ENCODE measurements around the gene CHMP1B.

Gene CHMP1B

GRCh38 chr18:11821208-11821607 is 30.0 kb upstream of the CHMP1B start:
- DNase-seq (ENCODE audit: extremely low spot score): no peak
- TF ChIP-seq SUZ12 (IDR thresholded peaks at IDR 0.05) (no peak), SP1 (IDR thresholded peaks at IDR 0.05) (no peak), ELF4 (IDR thresholded peaks at IDR 0.05) (no peak), LEF1 (IDR thresholded peaks at IDR 0.05; ENCODE audit: borderline replicate concordance) (no peak), HDGF (IDR thresholded peaks at IDR 0.05; ENCODE audit: borderline replicate concordance) (no peak), NFRKB (IDR thresholded peaks at IDR 0.05) (no peak), TARDBP (IDR thresholded peaks at IDR 0.05) (no peak), ZNF384 (IDR thresholded peaks at IDR 0.05) (no peak), L3MBTL2 (conservative IDR thresholded peaks at IDR 0.05) (no peak), FOXA1 (IDR thresholded peaks at IDR 0.05) (no peak), CTBP1 (IDR thresholded peaks at IDR 0.05; ENCODE audit: borderline replicate concordance) (no peak)
- CTCF ChIA-PET: no interaction called here
- POLR2A ChIA-PET: no interaction called here

GRCh38 chr18:11821643-11822237 is 29.5 kb upstream of the CHMP1B start:
- CTCF ChIA-PET: no interaction called here
- TF ChIP-seq SP1 (IDR thresholded peaks at IDR 0.05) (no peak), LEF1 (IDR thresholded peaks at IDR 0.05; ENCODE audit: borderline replicate concordance) (no peak), FOXA1 (IDR thresholded peaks at IDR 0.05) (no peak), ZNF384 (IDR thresholded peaks at IDR 0.05) (no peak), SUZ12 (IDR thresholded peaks at IDR 0.05) (no peak), FOXM1 (IDR thresholded peaks at IDR 0.05; ENCODE audit: borderline replicate concordance) (no peak), NFRKB (IDR thresholded peaks at IDR 0.05) (no peak), TARDBP (IDR thresholded peaks at IDR 0.05) (no peak), L3MBTL2 (conservative IDR thresholded peaks at IDR 0.05) (no peak), HDGF (IDR thresholded peaks at IDR 0.05; ENCODE audit: borderline replicate concordance) (no peak), CTBP1 (IDR thresholded peaks at IDR 0.05; ENCODE audit: borderline replicate concordance) (no peak), FOXK2 (IDR thresholded peaks at IDR 0.05) (no peak), ARNT (IDR thresholded peaks at IDR 0.05) (no peak), ELF4 (IDR thresholded peaks at IDR 0.05) (no peak), BHLHE40 (IDR thresholded peaks at IDR 0.05; ENCODE audit: borderline replicate concordance) (no peak)
- POLR2A ChIA-PET: no interaction called here
- no peak for DNase-seq (ENCODE audit: extremely low spot score)

DNA sequence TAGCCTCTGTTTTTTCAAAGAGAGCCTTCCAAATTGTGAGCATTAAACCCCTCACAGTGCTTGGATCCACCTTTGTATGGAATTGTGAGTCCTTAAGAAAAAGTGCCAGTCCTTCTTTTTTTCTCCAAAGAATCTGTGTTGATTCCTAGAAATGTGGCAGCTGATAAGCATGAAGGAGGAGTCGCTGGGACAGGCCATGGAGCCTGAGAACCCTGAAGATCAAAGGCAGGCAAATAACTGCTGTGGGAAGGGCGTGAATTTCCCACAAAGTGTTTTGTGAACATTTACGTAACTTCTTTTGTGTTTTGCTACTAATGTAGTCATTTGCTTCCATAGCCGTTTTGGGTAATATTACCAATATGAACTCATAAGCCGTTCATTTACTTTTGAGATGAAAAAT is 27.7 kb upstream of the CHMP1B start:
- DNase-seq (ENCODE audit: extremely low spot score): no peak
- ChIA-PET CTCF (no interaction called here), POLR2A (no interaction called here)
- no peak for TF ChIP-seq HDGF (IDR thresholded peaks at IDR 0.05; ENCODE audit: borderline replicate concordance)
- no peak for TF ChIP-seq L3MBTL2 (conservative IDR thresholded peaks at IDR 0.05)
- TF ChIP-seq ZNF384 (IDR thresholded peaks at IDR 0.05): no peak
- no peak for TF ChIP-seq FOXM1 (IDR thresholded peaks at IDR 0.05; ENCODE audit: borderline replicate concordance)
- no peak for TF ChIP-seq BHLHE40 (IDR thresholded peaks at IDR 0.05; ENCODE audit: borderline replicate concordance)
- no peak for TF ChIP-seq FOXK2 (IDR thresholded peaks at IDR 0.05)
- TF ChIP-seq PKNOX1 (IDR thresholded peaks at IDR 0.05): no peak
- TF ChIP-seq ARNT (IDR thresholded peaks at IDR 0.05): no peak
- TF ChIP-seq SP1 (IDR thresholded peaks at IDR 0.05): no peak
- TF ChIP-seq LEF1 (IDR thresholded peaks at IDR 0.05; ENCODE audit: borderline replicate concordance): no peak
- TF ChIP-seq ELF4 (IDR thresholded peaks at IDR 0.05): no peak

- no peak for DNase-seq (ENCODE audit: extremely low spot score)
- CTCF ChIA-PET: interaction anchor here (0.6 kb wide), 1 partner anchor 37 kb away, joined by 3 read pairs; no protein-coding TSS in a partner anchor
These were observed 24.4 kb upstream of the CHMP1B start for GRCh38 chr18:11826836-11827235.

DNA sequence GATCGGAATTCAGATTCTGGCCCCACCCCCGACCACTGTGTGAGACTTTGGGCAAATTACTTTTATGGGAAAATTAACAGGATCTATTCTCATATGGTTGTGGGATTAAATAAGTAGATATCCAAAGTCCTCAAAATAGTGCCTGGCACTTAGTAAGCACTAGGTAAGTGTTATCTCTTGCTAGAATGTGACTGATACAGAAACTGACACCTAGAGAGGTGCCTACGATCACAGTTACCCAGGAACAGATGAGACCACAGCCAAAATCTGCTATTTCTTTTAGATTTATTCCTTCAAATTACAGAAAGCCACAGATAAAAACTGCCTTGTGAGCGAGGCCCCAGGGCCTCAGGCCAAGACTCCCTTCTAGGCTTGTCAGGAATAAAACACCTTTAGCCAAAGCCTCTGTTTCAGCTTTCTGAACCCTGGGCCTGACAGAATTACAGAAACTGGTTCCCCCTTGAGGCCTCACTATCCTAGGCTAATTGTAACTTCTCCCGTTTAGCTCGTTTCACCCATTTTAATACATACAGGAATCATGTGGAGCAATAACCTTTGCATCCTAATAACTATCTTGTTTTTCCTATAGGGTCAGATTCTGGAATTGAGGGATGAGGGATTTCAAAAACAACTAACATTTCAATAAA is 22.3 kb upstream of the CHMP1B start:
- TF ChIP-seq HDGF (IDR thresholded peaks at IDR 0.05; ENCODE audit: borderline replicate concordance): no peak
- TF ChIP-seq FOXK2 (IDR thresholded peaks at IDR 0.05): no peak
- ChIA-PET POLR2A (no interaction called here), CTCF (no interaction called here)
- no peak for DNase-seq (ENCODE audit: extremely low spot score)

More at GRCh38 chr18:11826836-11827235, 24.4 kb upstream of the CHMP1B start:
- TF ChIP-seq CTBP1 (IDR thresholded peaks at IDR 0.05; ENCODE audit: borderline replicate concordance) (no peak), ARNT (IDR thresholded peaks at IDR 0.05) (no peak)
- POLR2A ChIA-PET: no interaction called here

DNA sequence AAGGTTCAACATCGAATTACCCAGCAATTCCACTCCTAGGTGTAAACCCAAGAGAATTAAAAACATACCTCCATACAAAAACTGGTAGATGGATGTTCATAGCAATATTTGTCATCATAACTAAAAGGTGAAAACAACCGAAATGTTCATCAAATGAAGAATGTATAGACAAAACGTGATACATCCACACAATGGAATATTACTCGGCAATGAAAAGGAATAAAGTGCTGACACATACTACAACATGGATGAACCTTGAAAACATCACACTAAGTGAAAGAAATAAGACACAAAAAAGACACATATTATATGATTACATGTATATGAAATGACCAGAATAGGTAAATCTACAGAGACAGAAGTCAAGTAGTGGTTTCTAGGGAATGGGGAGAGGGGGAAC is 20.6 kb upstream of the CHMP1B start:
- DNase-seq (ENCODE audit: extremely low spot score): no peak
- TF ChIP-seq PKNOX1 (IDR thresholded peaks at IDR 0.05) (no peak), ZNF384 (IDR thresholded peaks at IDR 0.05) (no peak), ARNT (IDR thresholded peaks at IDR 0.05) (no peak), ELF4 (IDR thresholded peaks at IDR 0.05) (no peak)
- CTCF ChIA-PET: no interaction called here
- POLR2A ChIA-PET: no interaction called here

DNA sequence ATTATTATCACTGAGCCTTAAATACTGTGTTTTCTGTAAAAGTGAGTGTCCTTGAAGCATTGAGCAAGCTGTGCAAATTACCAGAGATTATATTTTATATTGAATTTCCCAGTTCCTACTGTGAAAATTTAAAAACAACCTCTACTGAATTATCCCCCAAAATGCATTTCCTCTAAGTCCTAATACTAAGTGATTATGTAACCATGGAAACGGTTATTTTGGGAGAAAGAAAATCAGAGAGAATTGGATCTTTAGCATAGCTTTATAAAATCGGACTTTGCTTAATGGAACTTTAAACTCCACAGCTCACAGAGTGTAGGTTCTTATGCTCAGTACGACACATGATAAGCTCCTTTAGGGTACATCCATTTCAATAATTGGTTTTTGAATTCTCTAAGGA is 19.3 kb upstream of the CHMP1B start:
- no peak for DNase-seq (ENCODE audit: extremely low spot score)
- ChIA-PET POLR2A (no interaction called here), CTCF (no interaction called here)
- TF ChIP-seq SUZ12 (IDR thresholded peaks at IDR 0.05) (no peak), TARDBP (IDR thresholded peaks at IDR 0.05) (no peak), ELF4 (IDR thresholded peaks at IDR 0.05) (no peak), FOXK2 (IDR thresholded peaks at IDR 0.05) (no peak)

DNA sequence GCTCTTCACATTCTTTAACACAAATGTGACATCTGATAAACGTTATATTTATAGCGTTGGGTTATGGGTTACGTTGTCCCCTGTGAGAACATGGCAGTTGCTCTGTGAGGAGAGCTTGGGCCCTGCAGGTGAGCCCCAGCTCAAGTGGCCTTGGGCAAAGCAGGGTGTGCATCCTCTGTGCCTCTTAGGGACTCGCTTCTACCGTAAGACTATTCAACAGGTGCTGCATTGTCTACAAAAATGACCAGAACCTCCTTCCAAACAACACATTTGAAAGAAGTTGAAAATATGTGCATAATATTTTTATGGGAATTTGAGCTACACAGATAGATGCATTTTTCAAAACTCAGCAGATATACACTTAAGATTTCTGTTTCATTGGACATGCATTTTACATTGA is 16.4 kb upstream of the CHMP1B start:
- ChIA-PET CTCF (no interaction called here), POLR2A (no interaction called here)
- no peak for DNase-seq (ENCODE audit: extremely low spot score)
- TF ChIP-seq L3MBTL2 (conservative IDR thresholded peaks at IDR 0.05) (no peak), SUZ12 (IDR thresholded peaks at IDR 0.05) (no peak), HDGF (IDR thresholded peaks at IDR 0.05; ENCODE audit: borderline replicate concordance) (no peak)

All from HEK293T (cell line).